ENCODE data around the gene SH3RF3. TPM values are rescaled to one million over a fixed set of nuclear protein-coding genes. Genes with fewer than 3 reads are reported as not detected.

SH3RF3 gene
- polyA plus RNA-seq, 1 of the 3 experiments (the other 2 are of a cell fraction) = 1.9 TPM

GRCh38 chr2:109193807-109194619 is 65.0 kb downstream of the SH3RF3 start:
- no peak overlapping the region for H3K4me3 ChIP-seq (ENCODE audit: low read depth in 2 of 2, low read length in 1 of 2)
- ChIA-PET CTCF (interaction anchor here (1.7 kb wide), 1 partner anchor 65 kb away, joined by 4 read pairs; the partner anchor contains the start of gene SH3RF3), POLR2A (no interaction called here)
- WGBS (ENCODE audit: low lambda C conversion rate) = 77% methylated on average over 12 of the region's 17 CpGs
- no peaks in the 10 kb centered on the region for H3K9me2 ChIP-seq
- H3K36me3 ChIP-seq (replicated peaks in 1 of 2; ENCODE audit: control insufficient read depth in 1 of 2, insufficient read depth in 2 of 2, low read length in 1 of 2) = no peaks in the 10 kb centered on the region
- no peak overlapping the region for H3K9ac ChIP-seq
- TF ChIP-seq SIN3A (IDR thresholded peaks at IDR 0.05; ENCODE audit: borderline replicate concordance, low read depth, low read length) = no peak
- no peak for TF ChIP-seq PBX3 (IDR thresholded peaks at IDR 0.05)
- no peak for TF ChIP-seq ELF1 (IDR thresholded peaks at IDR 0.05)
- no peak for TF ChIP-seq CTCF (IDR thresholded peaks at IDR 0.05)
- TF ChIP-seq GATA2 (CRISPR knock-in tag; IDR thresholded peaks at IDR 0.05) = no peak
- TF ChIP-seq USF1 (IDR thresholded peaks at IDR 0.05; ENCODE audit: borderline replicate concordance, low read depth) = no peak
- TF ChIP-seq TEAD4 (IDR thresholded peaks at IDR 0.05; ENCODE audit: borderline replicate concordance, insufficient read depth) = no peak
- TF ChIP-seq FOXM1 (IDR thresholded peaks at IDR 0.05; ENCODE audit: low read depth) = no peak
- no peak for TF ChIP-seq SMC3 (IDR thresholded peaks at IDR 0.05; ENCODE audit: low read depth, low read length)
- no peak for TF ChIP-seq USF2 (IDR thresholded peaks at IDR 0.05; ENCODE audit: borderline replicate concordance, low read depth, low read length)
- no peak for TF ChIP-seq MXI1 (IDR thresholded peaks at IDR 0.05; ENCODE audit: low read depth, low read length)
- H3K27me3 ChIP-seq (ENCODE audit: insufficient read depth) = no peaks in the 10 kb centered on the region
- H3K79me2 ChIP-seq (ENCODE audit: insufficient read depth) = peaks cover 27% of the 10 kb centered on the region; the same call in 1 of the 2 replicates
- no peak overlapping the region for H3K27ac ChIP-seq (ENCODE audit: low read depth in 2 of 2, low read length in 1 of 2)
- H3K9me3 ChIP-seq = no peaks in the 10 kb centered on the region
- peaks cover 42% of the 10 kb centered on the region for H4K20me1 ChIP-seq (ENCODE audit: insufficient read depth)
- no peak overlapping the region for H2AFZ ChIP-seq (ENCODE audit: low read depth)
- H3K4me2 ChIP-seq = no peak overlapping the region
- H3K4me1 ChIP-seq (ENCODE audit: control insufficient read depth in 1 of 2, insufficient read depth in 2 of 2, low read depth in 1 of 2, low read length in 1 of 2) = peaks cover 0 to 43% of the 10 kb centered on the region in 2 experiments; a peak in 1 of 4 replicates
- no peak for DNase-seq
- H3F3A ChIP-seq (replicated peaks; ENCODE audit: insufficient read depth) = no peaks in the 10 kb centered on the region

- Histone ChIP-seq H4K20me1 (ENCODE audit: insufficient read depth) (peaks cover 42% of the 10 kb centered on the region), H3K4me2 (no peak overlapping the region), H3K27ac (ENCODE audit: low read depth in 2 of 2, low read length in 1 of 2) (no peak overlapping the region), H3K36me3 (replicated peaks in 1 of 2; ENCODE audit: control insufficient read depth in 1 of 2, insufficient read depth in 2 of 2, low read length in 1 of 2) (no peaks in the 10 kb centered on the region), H3K27me3 (ENCODE audit: insufficient read depth) (no peaks in the 10 kb centered on the region), H3K9me3 (no peaks in the 10 kb centered on the region), H3K4me3 (ENCODE audit: low read depth in 2 of 2, low read length in 1 of 2) (no peak overlapping the region), H3F3A (replicated peaks; ENCODE audit: insufficient read depth) (no peaks in the 10 kb centered on the region), H3K4me1 (ENCODE audit: control insufficient read depth in 1 of 2, insufficient read depth in 2 of 2, low read depth in 1 of 2, low read length in 1 of 2) (peaks cover 0 to 43% of the 10 kb centered on the region in 2 experiments; a peak in 1 of 4 replicates), H2AFZ (ENCODE audit: low read depth) (no peak overlapping the region), H3K79me2 (ENCODE audit: insufficient read depth) (peaks cover 24% of the 10 kb centered on the region; the same call in 1 of the 2 replicates), H3K9me2 (no peaks in the 10 kb centered on the region), H3K9ac (no peak overlapping the region)
- 70% methylated on average over 2 of the region's 2 CpGs for WGBS (ENCODE audit: low lambda C conversion rate)
- no peak for DNase-seq
- POLR2A ChIA-PET = no interaction called here
- CTCF ChIA-PET = interaction anchor here (1.0 to 1.7 kb wide), 2 partner anchors 18 to 66 kb away, joined by 3 to 4 read pairs; partner anchors contain the start of gene SH3RF3
- no peak for TF ChIP-seq GABPA (IDR thresholded peaks at IDR 0.05; ENCODE audit: low read depth)
Observed at GRCh38 chr2:109194620-109194937, 65.6 kb downstream of the SH3RF3 start.

Data from SK-N-SH (cell line).